Upper lobe of left lung (tissue), 4 donors: Measurements from ENCODE around the gene EXOC2.

Source experiments
- POLR2A ChIP-seq, 4 donors: fragments of 450-650 bp; IDR thresholded peaks; one replicate each; pipeline ENCODE4 v1.5.1; 2016 to 2017; ENCODE audit warnings: antibody characterized with exemption in 4 of 4, mild to moderate bottlenecking in 2 of 4
- POLR2AphosphoS5 ChIP-seq, 2 donors: sonication (generic); formaldehyde crosslinking; IDR thresholded peaks; one replicate each; pipeline ENCODE4 v1.5.1; 2017; ENCODE audit warnings: antibody characterized with exemption in 2 of 2

- TF ChIP-seq POLR2A (IDR thresholded peaks at IDR 0.05) = no peak
- TF ChIP-seq POLR2AphosphoS5 (IDR thresholded peaks at IDR 0.05) = no peak
Measured at GRCh38 chr6:558959-559358, 134.0 kb downstream of the EXOC2 start.
